Measurements from ENCODE around the gene LARP6. TPM values are rescaled to one million over a fixed set of nuclear protein-coding genes. Genes with fewer than 3 reads are reported as not detected.

The LARP6 gene
- total RNA-seq, 1 donor from 2014 or later, result 28.8 TPM

GRCh38 chr15:70783041-70783440, 70.9 kb downstream of the LARP6 start:
- H3K4me3 ChIP-seq (ENCODE audit: low read depth, low read length), result no peak overlapping the region
- TF ChIP-seq, protein P1, sequence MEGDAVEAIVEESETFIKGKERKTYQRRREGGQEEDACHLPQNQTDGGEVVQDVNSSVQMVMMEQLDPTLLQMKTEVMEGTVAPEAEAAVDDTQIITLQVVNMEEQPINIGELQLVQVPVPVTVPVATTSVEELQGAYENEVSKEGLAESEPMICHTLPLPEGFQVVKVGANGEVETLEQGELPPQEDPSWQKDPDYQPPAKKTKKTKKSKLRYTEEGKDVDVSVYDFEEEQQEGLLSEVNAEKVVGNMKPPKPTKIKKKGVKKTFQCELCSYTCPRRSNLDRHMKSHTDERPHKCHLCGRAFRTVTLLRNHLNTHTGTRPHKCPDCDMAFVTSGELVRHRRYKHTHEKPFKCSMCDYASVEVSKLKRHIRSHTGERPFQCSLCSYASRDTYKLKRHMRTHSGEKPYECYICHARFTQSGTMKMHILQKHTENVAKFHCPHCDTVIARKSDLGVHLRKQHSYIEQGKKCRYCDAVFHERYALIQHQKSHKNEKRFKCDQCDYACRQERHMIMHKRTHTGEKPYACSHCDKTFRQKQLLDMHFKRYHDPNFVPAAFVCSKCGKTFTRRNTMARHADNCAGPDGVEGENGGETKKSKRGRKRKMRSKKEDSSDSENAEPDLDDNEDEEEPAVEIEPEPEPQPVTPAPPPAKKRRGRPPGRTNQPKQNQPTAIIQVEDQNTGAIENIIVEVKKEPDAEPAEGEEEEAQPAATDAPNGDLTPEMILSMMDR (conservative IDR thresholded peaks at IDR 0.05; ENCODE audit: low read depth, low read length), result no peak
- DNase-seq (ENCODE audit: low read depth), result no peak

DNA sequence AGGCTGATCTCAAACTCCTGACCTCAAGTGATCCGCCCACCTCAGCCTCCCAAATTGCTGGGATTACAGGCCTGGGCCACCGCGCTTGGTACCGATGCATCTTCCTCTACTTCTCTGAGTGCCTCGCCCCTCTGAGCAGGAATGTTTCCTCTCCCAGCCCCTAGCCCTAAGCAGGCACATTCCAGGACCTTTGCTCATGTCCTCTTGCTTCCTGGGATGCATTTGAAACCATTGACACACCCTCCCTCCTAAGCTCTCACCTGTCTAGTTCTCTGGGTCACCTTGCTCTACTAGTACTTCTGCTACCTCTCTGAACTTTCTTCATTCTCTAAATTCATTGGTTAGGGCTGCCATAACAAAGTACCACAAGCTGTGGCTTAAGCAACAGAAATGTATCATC, 72.7 kb downstream of the LARP6 start:
- TF ChIP-seq, protein P1 (conservative IDR thresholded peaks at IDR 0.05; ENCODE audit: low read depth, low read length), result no peak
- no peak overlapping the region for H3K4me3 ChIP-seq (ENCODE audit: low read depth, low read length)
- no peak for DNase-seq (ENCODE audit: low read depth)

Other genes starting within 250 kb of the LARP6 start
- gene UACA, start 90.6 kb downstream of the LARP6 start, total RNA-seq, result 20.6 and 39.7 TPM in 2 replicates
- 6.5 and 9.1 TPM in 2 replicates for gene THAP10, start 38.3 kb upstream of the LARP6 start, total RNA-seq
- 7.4 and 18.0 TPM in 2 replicates for gene LRRC49, start 38.7 kb upstream of the LARP6 start, total RNA-seq